Measurements from ENCODE around the gene CCRL2. TPM values are rescaled to one million over a fixed set of nuclear protein-coding genes. Genes with fewer than 3 reads are reported as not detected.
A peak's percentile ranks its signal among the peaks of the same experiment; 100 is the strongest.

Gene CCRL2
- total and polyA plus RNA-seq, 3 experiments from 2014 or later: 2.3 to 3.0 (median 2.7) TPM

- H3K36me3 Mint-ChIP-seq: peaks cover 0 to 17% (median 2%) of the 10 kb centered on the region in 3 donors
- H3K4me1 ChIP-seq (ENCODE audit: insufficient read depth, low read length): no peaks in the 10 kb centered on the region
- H3K4me1 Mint-ChIP-seq: peaks cover 4 to 14% (median 5%) of the 10 kb centered on the region in 3 donors
- H3K4me3 ChIP-seq (ENCODE audit: low read length): no peak overlapping the region
- peaks cover 0 to 2% of the 10 kb centered on the region in 2 donors for H3K27me3 Mint-ChIP-seq
- ChIA-PET CTCF (no interaction called here), POLR2A (no interaction called here)
- no peaks in the 10 kb centered on the region for H3K36me3 ChIP-seq (ENCODE audit: insufficient read depth, low read length)
- H3K9me3 Mint-ChIP-seq: peaks cover 8 to 15% (median 12%) of the 10 kb centered on the region in 5 donors
- no peak for DNase-seq
- no peak overlapping the region for H3K27ac Mint-ChIP-seq
- no peaks in the 10 kb centered on the region for H3K9me3 ChIP-seq (ENCODE audit: low read length)
- no peak overlapping the region for H3K4me3 Mint-ChIP-seq
- H3K27me3 ChIP-seq (ENCODE audit: insufficient read depth, low read length, poor library complexity, severe bottlenecking): no peaks in the 10 kb centered on the region
- H3K27ac ChIP-seq (ENCODE audit: low read depth, low read length): no peak overlapping the region
Observed at GRCh38 chr3:46435081-46435726, 28.1 kb downstream of the CCRL2 start.

GRCh38 chr3:46438831-46439230, 31.8 kb downstream of the CCRL2 start:
- Mint-ChIP-seq H3K4me1 (peaks cover 23 to 24% (median 24%) of the 10 kb centered on the region in 3 donors), H3K4me3 (no peak overlapping the region), H3K27ac (peak overlapping the region in 2 of 8 donors; percentile 56 to 68), H3K9me3 (no peaks in the 10 kb centered on the region), H3K36me3 (no peaks in the 10 kb centered on the region), H3K27me3 (peaks cover 0 to 1% of the 10 kb centered on the region in 2 donors)
- no peaks in the 10 kb centered on the region for H3K27me3 ChIP-seq (ENCODE audit: insufficient read depth, low read length, poor library complexity, severe bottlenecking)
- no peak overlapping the region for H3K4me3 ChIP-seq (ENCODE audit: low read length)
- no peaks in the 10 kb centered on the region for H3K9me3 ChIP-seq (ENCODE audit: low read length)
- no peak overlapping the region for H3K27ac ChIP-seq (ENCODE audit: low read depth, low read length)
- no peaks in the 10 kb centered on the region for H3K36me3 ChIP-seq (ENCODE audit: insufficient read depth, low read length)
- ChIA-PET CTCF (interaction anchor here (0.9 to 1.4 kb wide), 2 partner anchors 11 to 12 kb away, joined by 3 to 6 read pairs; no protein-coding TSS in a partner anchor), POLR2A (no interaction called here)
- no peak for DNase-seq
- peaks cover 20% of the 10 kb centered on the region for H3K4me1 ChIP-seq (ENCODE audit: insufficient read depth, low read length)

- Histone ChIP-seq H3K4me1 (ENCODE audit: insufficient read depth, low read length) (peaks cover 20% of the 10 kb centered on the region), H3K4me3 (ENCODE audit: low read length) (no peak overlapping the region), H3K27me3 (ENCODE audit: insufficient read depth, low read length, poor library complexity, severe bottlenecking) (no peaks in the 10 kb centered on the region), H3K27ac (ENCODE audit: low read depth, low read length) (no peak overlapping the region), H3K36me3 (ENCODE audit: insufficient read depth, low read length) (no peaks in the 10 kb centered on the region), H3K9me3 (ENCODE audit: low read length) (no peaks in the 10 kb centered on the region)
- H3K36me3 Mint-ChIP-seq: no peaks in the 10 kb centered on the region
- no peaks in the 10 kb centered on the region for H3K9me3 Mint-ChIP-seq
- H3K4me3 Mint-ChIP-seq: peak overlapping the region in 3 of 7 donors; percentile 1 to 70 (median 46)
- ChIA-PET CTCF (no interaction called here), POLR2A (no interaction called here)
- no peaks in the 10 kb centered on the region for H3K27me3 Mint-ChIP-seq
- DNase-seq: peak in 3 of 5 donors; percentile 30 to 71 (median 59)
- peak overlapping the region in 7 of 8 donors; percentile 2 to 80 (median 66) for H3K27ac Mint-ChIP-seq
- H3K4me1 Mint-ChIP-seq: peaks cover 23 to 24% (median 24%) of the 10 kb centered on the region in 3 donors
Observed at GRCh38 chr3:46440531-46441294, 33.7 kb downstream of the CCRL2 start.

- Mint-ChIP-seq H3K27ac (no peak overlapping the region), H3K4me3 (peak overlapping the region in 1 of 7 donors; percentile 7), H3K4me1 (peaks cover 23 to 24% (median 24%) of the 10 kb centered on the region in 3 donors), H3K36me3 (no peaks in the 10 kb centered on the region), H3K27me3 (no peaks in the 10 kb centered on the region), H3K9me3 (no peaks in the 10 kb centered on the region)
- Histone ChIP-seq H3K36me3 (ENCODE audit: insufficient read depth, low read length) (no peaks in the 10 kb centered on the region), H3K9me3 (ENCODE audit: low read length) (no peaks in the 10 kb centered on the region), H3K4me3 (ENCODE audit: low read length) (no peak overlapping the region), H3K27ac (ENCODE audit: low read depth, low read length) (no peak overlapping the region), H3K4me1 (ENCODE audit: insufficient read depth, low read length) (peaks cover 20% of the 10 kb centered on the region), H3K27me3 (ENCODE audit: insufficient read depth, low read length, poor library complexity, severe bottlenecking) (no peaks in the 10 kb centered on the region)
- peak in 1 of 5 donors; percentile 30 for DNase-seq
- ChIA-PET CTCF (interaction anchor here (0.8 kb wide), 1 partner anchor 46 kb away, joined by 4 read pairs; no protein-coding TSS in a partner anchor), POLR2A (no interaction called here)
Observed at GRCh38 chr3:46442576-46443530, 35.8 kb downstream of the CCRL2 start.

GRCh38 chr3:46447228-46447985, 40.3 kb downstream of the CCRL2 start:
- H3K27me3 ChIP-seq (ENCODE audit: insufficient read depth, low read length, poor library complexity, severe bottlenecking): no peaks in the 10 kb centered on the region
- no peak overlapping the region for H3K4me3 ChIP-seq (ENCODE audit: low read length)
- no peak for DNase-seq
- no peaks in the 10 kb centered on the region for H3K36me3 ChIP-seq (ENCODE audit: insufficient read depth, low read length)
- Mint-ChIP-seq H3K36me3 (no peaks in the 10 kb centered on the region), H3K27ac (no peak overlapping the region), H3K4me3 (no peak overlapping the region), H3K27me3 (peaks cover 4 to 6% of the 10 kb centered on the region in 2 donors), H3K9me3 (no peaks in the 10 kb centered on the region), H3K4me1 (peaks cover 0 to 2% (median 0%) of the 10 kb centered on the region in 3 donors)
- POLR2A ChIA-PET: no interaction called here
- H3K27ac ChIP-seq (ENCODE audit: low read depth, low read length): no peak overlapping the region
- no peaks in the 10 kb centered on the region for H3K9me3 ChIP-seq (ENCODE audit: low read length)
- no peaks in the 10 kb centered on the region for H3K4me1 ChIP-seq (ENCODE audit: insufficient read depth, low read length)
- CTCF ChIA-PET: no interaction called here

- Histone ChIP-seq H3K27me3 (ENCODE audit: insufficient read depth, low read length, poor library complexity, severe bottlenecking) (no peaks in the 10 kb centered on the region), H3K36me3 (ENCODE audit: insufficient read depth, low read length) (no peaks in the 10 kb centered on the region), H3K4me1 (ENCODE audit: insufficient read depth, low read length) (no peaks in the 10 kb centered on the region), H3K4me3 (ENCODE audit: low read length) (no peak overlapping the region), H3K9me3 (ENCODE audit: low read length) (no peaks in the 10 kb centered on the region), H3K27ac (ENCODE audit: low read depth, low read length) (no peak overlapping the region)
- Mint-ChIP-seq H3K4me3 (no peak overlapping the region), H3K27me3 (peaks cover 6% of the 10 kb centered on the region in 2 donors), H3K27ac (peak overlapping the region in 1 of 8 donors; percentile 88), H3K36me3 (no peaks in the 10 kb centered on the region), H3K9me3 (no peaks in the 10 kb centered on the region), H3K4me1 (peaks cover 0 to 3% (median 3%) of the 10 kb centered on the region in 3 donors)
- POLR2A ChIA-PET: no interaction called here
- CTCF ChIA-PET: no interaction called here
- DNase-seq: no peak
Observed at GRCh38 chr3:46448721-46449120, 41.7 kb downstream of the CCRL2 start.

GRCh38 chr3:46449755-46450552, 42.9 kb downstream of the CCRL2 start:
- peak overlapping the region in 1 of 8 donors; percentile 54 for H3K27ac Mint-ChIP-seq
- Histone ChIP-seq H3K27ac (ENCODE audit: low read depth, low read length) (no peak overlapping the region), H3K9me3 (ENCODE audit: low read length) (no peaks in the 10 kb centered on the region), H3K36me3 (ENCODE audit: insufficient read depth, low read length) (no peaks in the 10 kb centered on the region), H3K4me3 (ENCODE audit: low read length) (no peak overlapping the region), H3K4me1 (ENCODE audit: insufficient read depth, low read length) (no peaks in the 10 kb centered on the region), H3K27me3 (ENCODE audit: insufficient read depth, low read length, poor library complexity, severe bottlenecking) (no peaks in the 10 kb centered on the region)
- H3K9me3 Mint-ChIP-seq: no peaks in the 10 kb centered on the region
- peaks cover 6 to 8% of the 10 kb centered on the region in 2 donors for H3K27me3 Mint-ChIP-seq
- CTCF ChIA-PET: interaction anchor here (1.1 to 1.4 kb wide), 2 partner anchors 11 to 21 kb away, joined by 3 to 6 read pairs; no protein-coding TSS in a partner anchor
- H3K36me3 Mint-ChIP-seq: no peaks in the 10 kb centered on the region
- H3K4me3 Mint-ChIP-seq: no peak overlapping the region
- H3K4me1 Mint-ChIP-seq: peaks cover 0 to 6% (median 5%) of the 10 kb centered on the region in 3 donors
- DNase-seq: no peak
- POLR2A ChIA-PET: no interaction called here
